RWPE2 (cell line): ENCODE results near the gene LRP8.
A peak's percentile ranks its signal among the peaks of the same experiment; 100 is the strongest.

Source experiments
- ATAC-seq: fragments of 200-7000 bp; cut with Tn5 transposase; 3 replicates; pipeline ENCODE4 v1.9.1; 2021; ENCODE audit warnings: low read depth
- DNase-seq: peaks from one replicate; pipeline ENCODE4 v3.0.0-alpha.2; 2020; ENCODE audit warnings: low spot score
- H3K27ac ChIP-seq: fragments of 450-650 bp; 2 replicates; pipeline ENCODE4 v1.5.1; 2017; ENCODE audit warnings: mild to moderate bottlenecking; ENCODE audit not compliant: poor library complexity, severe bottlenecking
- H3K27me3 ChIP-seq: fragments of 250-450 bp; sonication (Bioruptor Pico); 2 replicates; pipeline ENCODE4 v1.5.1; 2021; ENCODE audit warnings: mild to moderate bottlenecking, moderate library complexity; ENCODE audit not compliant: insufficient read depth, poor library complexity, severe bottlenecking
- H3K36me3 ChIP-seq: fragments of 250-450 bp; sonication (Bioruptor Pico); 2 replicates; pipeline ENCODE4 v1.5.1; 2020; ENCODE audit warnings: low read depth, mild to moderate bottlenecking, moderate library complexity
- H3K4me1 ChIP-seq: fragments of 250-450 bp; sonication (Bioruptor Pico); 2 replicates; pipeline ENCODE4 v1.5.1; 2021; ENCODE audit warnings: mild to moderate bottlenecking, moderate library complexity; ENCODE audit not compliant: insufficient read depth, poor library complexity, severe bottlenecking
- H3K4me3 ChIP-seq: fragments of 250-450 bp; sonication (Bioruptor Pico); 2 replicates; pipeline ENCODE4 v1.5.1; 2021; ENCODE audit warnings: mild to moderate bottlenecking, moderate library complexity; ENCODE audit not compliant: severe bottlenecking
- H3K9me3 ChIP-seq: fragments of 250-450 bp; sonication (Bioruptor Pico); 2 replicates; pipeline ENCODE4 v1.5.1; 2021; ENCODE audit warnings: mild to moderate bottlenecking, moderate library complexity; ENCODE audit not compliant: severe bottlenecking
- TF ChIP-seq, protein P1 (sequence below): fragments of 450-650 bp; IDR thresholded peaks from one replicate; pipeline ENCODE4 v1.5.1; 2017; ENCODE audit warnings: mild to moderate bottlenecking, moderate library complexity; ENCODE audit not compliant: poor library complexity, severe bottlenecking

The LRP8 gene

DNA sequence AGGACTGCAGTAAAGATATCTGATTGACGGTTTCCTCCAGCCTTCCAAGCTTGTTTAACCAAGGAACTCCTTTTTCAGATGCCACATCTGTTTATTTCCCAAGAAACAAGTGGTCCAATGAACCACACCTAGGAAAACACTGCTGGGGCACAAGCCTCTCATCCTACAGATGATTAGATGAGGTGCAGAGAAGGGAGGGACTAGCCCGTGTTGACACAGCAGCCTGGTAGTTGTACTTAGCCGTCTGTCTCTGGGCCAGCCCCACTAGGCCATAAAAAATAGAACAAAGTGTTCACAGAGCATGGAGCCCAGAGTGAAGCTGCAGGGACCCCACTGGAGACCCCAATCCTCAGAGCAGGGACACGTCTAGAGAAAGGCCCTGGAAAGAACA is 32.1 kb downstream of the LRP8 start:
- peaks cover 3% of the 10 kb centered on the region; the same call in 1 of the 2 replicates for H3K36me3 ChIP-seq
- DNase-seq: no peak
- H3K9me3 ChIP-seq: no peaks in the 10 kb centered on the region
- H3K27ac ChIP-seq: peak overlapping the region; percentile 21
- no peaks in the 10 kb centered on the region for H3K27me3 ChIP-seq
- peaks cover 17% of the 10 kb centered on the region for H3K4me1 ChIP-seq
- no peak overlapping the region for H3K4me3 ChIP-seq
- peak; percentile 26; the same call in 1 of the 3 replicates for ATAC-seq
- TF ChIP-seq, protein P1, sequence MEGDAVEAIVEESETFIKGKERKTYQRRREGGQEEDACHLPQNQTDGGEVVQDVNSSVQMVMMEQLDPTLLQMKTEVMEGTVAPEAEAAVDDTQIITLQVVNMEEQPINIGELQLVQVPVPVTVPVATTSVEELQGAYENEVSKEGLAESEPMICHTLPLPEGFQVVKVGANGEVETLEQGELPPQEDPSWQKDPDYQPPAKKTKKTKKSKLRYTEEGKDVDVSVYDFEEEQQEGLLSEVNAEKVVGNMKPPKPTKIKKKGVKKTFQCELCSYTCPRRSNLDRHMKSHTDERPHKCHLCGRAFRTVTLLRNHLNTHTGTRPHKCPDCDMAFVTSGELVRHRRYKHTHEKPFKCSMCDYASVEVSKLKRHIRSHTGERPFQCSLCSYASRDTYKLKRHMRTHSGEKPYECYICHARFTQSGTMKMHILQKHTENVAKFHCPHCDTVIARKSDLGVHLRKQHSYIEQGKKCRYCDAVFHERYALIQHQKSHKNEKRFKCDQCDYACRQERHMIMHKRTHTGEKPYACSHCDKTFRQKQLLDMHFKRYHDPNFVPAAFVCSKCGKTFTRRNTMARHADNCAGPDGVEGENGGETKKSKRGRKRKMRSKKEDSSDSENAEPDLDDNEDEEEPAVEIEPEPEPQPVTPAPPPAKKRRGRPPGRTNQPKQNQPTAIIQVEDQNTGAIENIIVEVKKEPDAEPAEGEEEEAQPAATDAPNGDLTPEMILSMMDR: no peak

DNA sequence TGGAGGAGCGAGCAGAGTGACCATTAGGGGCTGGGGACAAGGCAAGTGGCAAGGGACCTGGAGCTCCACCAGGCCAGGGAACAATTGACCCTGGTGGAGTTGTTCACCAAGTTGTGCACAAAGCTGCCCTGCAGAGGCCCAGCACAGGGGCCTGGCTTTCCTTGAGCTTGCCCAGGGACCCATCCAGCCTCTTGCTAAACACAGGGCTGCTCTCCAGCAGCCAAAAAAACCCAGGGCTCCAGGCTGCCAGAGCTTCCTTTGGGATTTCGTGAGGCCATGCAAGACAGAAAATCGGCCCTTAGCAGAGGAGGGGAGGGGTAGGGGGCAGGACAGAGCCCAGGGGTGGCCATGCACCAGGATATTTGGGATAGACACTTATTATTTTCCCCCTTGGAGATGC is 32.6 kb downstream of the LRP8 start:
- H3K4me3 ChIP-seq: no peak overlapping the region
- no peak for DNase-seq
- TF ChIP-seq, protein P1: no peak
- H3K36me3 ChIP-seq: peaks cover 3% of the 10 kb centered on the region; the same call in 1 of the 2 replicates
- H3K4me1 ChIP-seq: peaks cover 17% of the 10 kb centered on the region
- peak overlapping the region; percentile 12 for H3K27ac ChIP-seq
- no peak for ATAC-seq
- no peaks in the 10 kb centered on the region for H3K9me3 ChIP-seq
- no peaks in the 10 kb centered on the region for H3K27me3 ChIP-seq

DNA sequence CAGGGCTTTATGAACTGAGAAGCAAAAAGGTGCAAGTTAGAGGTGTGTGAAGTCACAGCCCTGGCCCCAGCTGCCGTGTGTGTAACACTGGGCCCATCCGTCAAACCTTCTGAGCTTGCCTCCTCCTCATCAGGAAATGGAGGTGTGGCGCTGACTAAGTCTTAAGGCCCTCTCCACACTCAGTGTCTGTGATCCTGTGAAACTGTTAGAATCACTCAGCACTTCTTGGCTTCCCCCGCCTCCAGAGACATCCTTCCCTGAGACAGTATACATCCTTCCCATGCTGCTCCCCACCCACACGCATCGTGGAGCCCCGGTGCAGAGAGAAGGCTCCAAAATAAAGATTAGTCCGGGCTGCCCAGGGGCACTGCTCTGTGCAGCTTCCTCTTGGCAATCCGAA is 33.3 kb downstream of the LRP8 start:
- DNase-seq (no peak), ATAC-seq (peak; percentile 88)
- Histone ChIP-seq H3K27ac (peak overlapping the region; percentile 12), H3K36me3 (peaks cover 3% of the 10 kb centered on the region; the same call in 1 of the 2 replicates), H3K4me1 (peaks cover 17% of the 10 kb centered on the region), H3K9me3 (no peaks in the 10 kb centered on the region), H3K4me3 (no peak overlapping the region), H3K27me3 (no peaks in the 10 kb centered on the region)
- TF ChIP-seq, protein P1: no peak

DNA sequence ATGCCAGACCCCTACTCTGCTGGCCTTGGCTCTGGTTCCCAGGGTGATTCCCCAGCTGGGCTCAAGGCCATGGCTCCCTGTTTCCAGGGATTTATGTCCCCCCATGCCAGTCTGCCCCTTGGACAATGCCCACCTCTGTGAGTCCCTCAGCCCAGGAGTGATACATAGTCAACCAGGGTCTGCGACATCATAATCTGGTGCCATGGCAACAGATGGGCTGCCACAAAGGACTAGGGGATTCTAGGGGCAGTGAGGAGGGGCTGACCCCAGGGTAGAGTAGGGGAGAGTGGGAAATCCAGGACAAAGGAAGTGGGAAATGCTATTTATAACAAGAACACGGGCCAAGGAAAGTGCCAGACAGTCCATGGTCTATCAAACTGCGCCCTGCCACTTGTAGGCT is 33.8 kb downstream of the LRP8 start:
- ATAC-seq: no peak
- peaks cover 17% of the 10 kb centered on the region for H3K4me1 ChIP-seq

DNA sequence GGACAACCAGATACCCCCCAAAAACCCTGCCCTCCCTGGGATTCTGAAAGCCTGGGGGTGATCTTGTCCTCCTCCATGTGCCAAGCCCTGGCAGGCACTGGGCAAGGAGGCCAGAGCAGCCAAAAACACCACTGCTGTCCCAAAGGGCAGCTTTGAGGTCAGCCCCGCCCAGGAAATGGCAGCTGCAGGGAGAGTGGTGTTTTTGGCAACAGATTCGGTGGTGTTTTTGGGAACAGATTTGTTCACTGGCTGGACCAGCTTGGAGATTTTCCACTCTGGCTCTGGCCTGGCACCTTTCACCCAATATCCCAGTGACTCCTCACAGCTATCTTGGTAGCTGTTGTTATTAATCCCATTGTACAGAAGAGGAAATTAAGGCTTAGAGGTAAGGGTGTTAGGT is 34.7 kb downstream of the LRP8 start:
- Histone ChIP-seq H3K4me3 (no peak overlapping the region), H3K9me3 (no peaks in the 10 kb centered on the region), H3K27ac (peak overlapping the region; percentile 12), H3K4me1 (peaks cover 17% of the 10 kb centered on the region), H3K27me3 (no peaks in the 10 kb centered on the region), H3K36me3 (peaks cover 11% of the 10 kb centered on the region; the same call in 1 of the 2 replicates)
- DNase-seq (no peak), ATAC-seq (no peak)
- TF ChIP-seq, protein P1: no peak

More for the DNA sequence above, 33.8 kb downstream of the LRP8 start:
- H3K27me3 ChIP-seq: no peaks in the 10 kb centered on the region
- peaks cover 8% of the 10 kb centered on the region; the same call in 1 of the 2 replicates for H3K36me3 ChIP-seq
- H3K27ac ChIP-seq: peak overlapping the region; percentile 12
- TF ChIP-seq, protein P1: no peak
- H3K9me3 ChIP-seq: no peaks in the 10 kb centered on the region
- no peak overlapping the region for H3K4me3 ChIP-seq
- no peak for DNase-seq
